Gastroesophageal sphincter (tissue), 3 donors: ENCODE results near the gene SAMD4B.

Experiments
- CTCF ChIP-seq, 4 experiments: fragments of 200-600 bp in 2 of 4; fragments of 450-650 bp in 2 of 4; sonication (generic) in 1 of 4; IDR thresholded peaks; one replicate each; pipeline ENCODE4 v1.5.1; 2017 to 2019; ENCODE audit warnings: antibody characterized with exemption in 4 of 4, mild to moderate bottlenecking in 2 of 4, moderate library complexity in 2 of 4
- EP300 ChIP-seq: sonication (generic); formaldehyde crosslinking; IDR thresholded peaks from one replicate; pipeline ENCODE4 v1.6.1; 2017; ENCODE audit warnings: antibody characterized with exemption, mild to moderate bottlenecking
- POLR2A ChIP-seq, 2 donors: fragments of 450-650 bp; IDR thresholded peaks; one replicate each; pipeline ENCODE4 v1.6.1; 2017; ENCODE audit warnings: antibody characterized with exemption in 2 of 2, mild to moderate bottlenecking in 2 of 2, moderate library complexity in 1 of 2
- POLR2AphosphoS5 ChIP-seq: sonication (generic); formaldehyde crosslinking; IDR thresholded peaks from one replicate; pipeline ENCODE4 v1.6.1; 2017; ENCODE audit warnings: antibody characterized with exemption

- TF ChIP-seq CTCF (IDR thresholded peaks at IDR 0.05), result no peak
- TF ChIP-seq POLR2AphosphoS5, result no peak
- no peak for TF ChIP-seq POLR2A (IDR thresholded peaks at IDR 0.05)
- no peak for TF ChIP-seq EP300
Observed at GRCh38 chr19:39388657-39389056, 46.4 kb downstream of the SAMD4B start.
